CD4-positive, alpha-beta T cell treated with Interleukin-10 for 1 hour (primary cell): ENCODE measurements around the gene NEDD4.
"Not testable (repeated sequence)": the region's sequence is repeated elsewhere in the genome, so short reads cannot be mapped to it uniquely, and the experiment has no call there.

ENCODE experiments used
- DNase-seq: peaks from one replicate; pipeline ENCODE4 v3.0.0-alpha.2; 2020

Gene NEDD4

GRCh38 chr15:55879181-55879580 is 114.2 kb downstream of the NEDD4 start:
- no peak for DNase-seq

GRCh38 chr15:55873024-55873720 is 120.2 kb downstream of the NEDD4 start:
- DNase-seq: no peak

- DNase-seq: no peak
Measured at GRCh38 chr15:55872471-55872870, 120.9 kb downstream of the NEDD4 start.

GRCh38 chr15:55869660-55870059 is 123.8 kb downstream of the NEDD4 start:
- no peak for DNase-seq

DNA sequence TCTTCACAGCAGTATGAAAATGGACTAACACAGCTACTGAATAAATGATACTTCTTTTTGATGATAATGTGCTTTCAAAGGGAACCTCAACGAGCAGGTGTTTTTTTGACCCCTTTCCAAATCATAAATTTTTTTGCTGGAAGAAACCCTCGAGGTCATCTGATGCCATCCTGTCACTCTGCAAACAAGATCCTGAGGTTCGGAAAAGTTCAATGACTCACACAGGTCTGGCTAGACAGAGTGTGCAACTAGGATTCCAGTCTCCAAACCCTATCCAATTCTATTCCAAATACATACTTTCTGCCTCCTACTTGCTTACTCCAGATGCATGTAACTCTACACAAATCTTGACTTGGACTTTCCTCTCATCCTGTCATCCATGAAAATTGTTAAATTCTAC is 124.7 kb downstream of the NEDD4 start:
- DNase-seq: no peak

DNA sequence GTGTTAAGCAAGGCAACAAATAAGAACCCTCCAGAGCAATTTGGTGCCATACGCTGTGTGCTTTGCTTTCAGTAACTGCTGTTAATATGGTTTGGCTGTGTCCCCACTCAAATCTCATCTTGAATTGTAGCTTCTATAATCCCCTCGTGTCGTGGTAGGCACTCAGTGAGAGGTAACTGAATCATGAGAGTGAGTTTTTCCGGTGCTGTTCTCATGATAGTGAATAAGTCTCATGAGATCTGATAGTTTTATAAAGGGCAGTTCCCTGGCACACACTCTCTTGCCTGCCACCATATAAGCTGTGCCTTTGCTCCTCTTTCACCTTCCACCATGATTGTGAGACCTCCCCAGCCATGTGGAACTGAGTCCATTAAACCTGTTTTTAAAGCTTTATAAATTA is 125.1 kb downstream of the NEDD4 start:
- not testable (repeated sequence) for DNase-seq

DNA sequence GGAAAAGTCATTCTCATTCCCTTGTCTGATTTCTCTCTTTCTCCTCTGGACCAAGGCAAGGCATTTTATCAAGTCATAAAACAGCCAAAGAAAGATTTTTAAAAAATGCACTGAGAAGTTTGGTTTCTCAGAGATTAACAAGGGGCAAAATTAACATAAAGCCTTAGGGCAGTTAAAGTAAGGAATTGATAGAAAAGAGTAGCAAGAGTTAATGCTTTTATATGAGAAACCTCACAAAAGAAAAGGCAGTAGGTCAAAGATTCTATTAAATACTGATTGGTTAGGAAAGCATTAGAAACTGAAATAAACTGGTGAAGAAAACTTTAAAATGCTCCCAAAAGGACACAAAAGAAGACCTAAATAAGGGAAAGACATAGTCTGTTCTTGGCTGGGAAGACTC is 129.5 kb downstream of the NEDD4 start:
- DNase-seq: no peak

GRCh38 chr15:55861115-55861514 is 132.3 kb downstream of the NEDD4 start:
- DNase-seq: no peak

DNA sequence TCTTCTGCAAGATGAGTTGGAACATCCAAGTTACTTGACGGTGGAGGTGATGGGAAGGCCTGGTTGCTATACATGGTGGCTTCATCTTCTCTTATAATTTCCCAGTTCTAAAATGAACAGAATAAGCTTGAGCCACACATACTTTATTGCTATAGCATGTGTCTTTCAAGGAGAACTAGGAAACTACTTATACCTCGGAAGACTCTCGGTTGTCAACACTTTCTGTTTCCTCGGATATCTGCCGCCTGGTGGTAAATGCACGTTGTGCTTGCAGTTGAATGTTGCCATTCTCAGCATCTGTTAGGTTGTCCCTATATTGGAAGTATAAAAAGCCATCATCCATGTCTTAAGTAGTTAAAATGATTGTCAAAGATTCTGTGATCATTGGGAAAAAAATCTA is 132.9 kb downstream of the NEDD4 start:
- no peak for DNase-seq

- no peak for DNase-seq
Measured at GRCh38 chr15:55859681-55860080, 133.7 kb downstream of the NEDD4 start.

- DNase-seq: no peak
Measured at GRCh38 chr15:55858661-55859060, 134.8 kb downstream of the NEDD4 start.

- no peak for DNase-seq
Measured at GRCh38 chr15:55856506-55857164, 136.8 kb downstream of the NEDD4 start.

- no peak for DNase-seq
Measured at GRCh38 chr15:55853134-55853533, 140.3 kb downstream of the NEDD4 start.

DNA sequence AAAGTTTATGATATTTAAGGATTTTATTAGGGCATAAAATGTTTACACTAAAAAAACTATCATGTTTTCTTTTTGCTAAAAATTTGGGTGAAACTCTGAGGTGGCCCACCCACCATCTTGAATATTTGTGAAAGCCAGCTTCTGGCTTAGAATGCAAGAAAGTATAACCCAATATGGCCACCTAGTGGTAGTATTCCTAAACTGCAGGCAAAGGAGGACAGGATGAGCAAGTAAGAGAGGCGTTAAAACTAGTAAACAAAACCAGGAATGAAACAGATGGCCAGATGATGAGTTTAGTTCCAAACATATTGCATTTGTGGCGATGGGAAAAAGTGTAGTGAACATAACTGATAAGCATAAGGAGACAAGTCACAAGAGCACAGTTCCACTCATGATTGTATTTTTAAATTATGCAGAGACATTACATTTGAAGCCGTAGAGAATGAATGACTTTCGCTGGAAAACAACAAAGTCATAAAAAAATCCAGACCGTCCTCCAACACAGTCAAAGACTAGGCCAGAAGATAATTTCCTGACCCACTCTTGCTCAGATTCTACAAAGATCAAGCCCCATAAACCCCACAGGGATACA is 147.2 kb downstream of the NEDD4 start:
- peak; percentile 74 for DNase-seq

DNA sequence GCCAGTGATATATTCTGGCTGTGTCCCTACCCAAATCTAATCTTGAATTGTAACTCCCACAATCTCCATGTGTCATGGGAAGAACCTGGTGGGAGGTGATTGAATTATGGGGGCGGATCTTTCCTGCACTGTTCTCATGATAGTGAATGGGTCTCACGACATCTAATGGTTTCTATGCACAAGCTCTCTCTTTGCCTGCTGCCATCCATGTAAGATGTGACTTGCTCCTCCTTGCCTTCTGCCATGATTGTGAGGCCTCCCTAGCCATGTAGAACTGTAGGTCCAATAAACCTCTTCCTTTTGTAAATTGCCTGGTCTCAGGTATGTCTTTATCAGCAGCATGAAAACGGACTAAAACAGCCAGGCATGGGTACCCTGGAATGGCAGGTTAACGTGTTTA is 150.5 kb downstream of the NEDD4 start:
- DNase-seq: not testable (repeated sequence)

GRCh38 chr15:55835866-55836265 is 157.5 kb downstream of the NEDD4 start:
- no peak for DNase-seq

GRCh38 chr15:55834331-55834730 is 159.1 kb downstream of the NEDD4 start:
- DNase-seq: no peak

GRCh38 chr15:55829826-55830225 is 163.6 kb downstream of the NEDD4 start:
- peak; percentile 7 for DNase-seq

GRCh38 chr15:55827955-55828354 is 165.5 kb downstream of the NEDD4 start:
- DNase-seq: no peak

- no peak for DNase-seq
Measured at GRCh38 chr15:55827204-55827603, 166.2 kb downstream of the NEDD4 start.

DNA sequence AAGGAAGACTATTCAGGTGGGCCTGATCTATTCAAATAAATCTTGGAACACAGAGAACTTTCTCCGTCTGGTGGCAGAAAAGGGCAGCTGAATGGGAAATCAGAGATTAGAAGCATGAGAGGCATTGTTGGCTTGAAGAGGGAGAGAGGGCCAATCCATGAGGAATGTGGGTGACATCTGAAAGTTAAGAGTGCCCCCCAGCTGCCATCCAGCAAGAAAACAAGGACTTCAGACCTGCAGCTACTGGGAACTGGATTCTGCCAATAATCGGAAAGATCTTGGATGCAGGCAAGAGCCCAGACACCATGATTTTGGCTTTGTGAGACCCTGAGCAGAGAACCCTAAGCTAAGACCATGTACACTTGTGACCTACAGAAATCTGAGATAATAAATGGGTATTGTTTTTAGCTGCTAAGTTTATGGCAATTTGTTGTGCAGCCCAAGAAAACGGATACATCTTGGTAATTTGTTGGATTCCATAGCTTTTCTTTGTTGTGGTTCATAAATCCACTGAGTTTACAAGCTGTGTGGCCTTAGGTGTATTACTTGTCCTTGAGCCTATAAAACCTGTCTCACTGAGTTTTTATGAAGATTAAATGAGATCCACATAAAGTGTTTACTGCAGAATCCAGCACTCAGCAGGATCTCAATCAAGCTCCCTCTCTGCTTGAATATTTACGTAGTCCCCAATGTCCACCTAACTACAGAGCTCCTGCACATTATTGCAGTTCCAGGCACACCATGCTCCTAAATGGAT is 168.4 kb downstream of the NEDD4 start:
- DNase-seq: no peak

GRCh38 chr15:55823699-55824340 is 169.6 kb downstream of the NEDD4 start:
- DNase-seq: no peak

- DNase-seq: no peak
Measured at GRCh38 chr15:55823191-55823670, 170.2 kb downstream of the NEDD4 start.
